HG02610 (cell line): ENCODE measurements around the gene LGALS3.

Experiments used
- ATAC-seq: cut with Tn5 transposase; IDR thresholded peaks from one replicate; pipeline ENCODE4 v1.9.1; 2021; ENCODE audit warnings: mild to moderate bottlenecking, moderate library complexity; ENCODE audit not compliant: unreplicated experiment

Gene LGALS3

GRCh38 chr14:55180434-55180833 lies 51.4 kb downstream of the LGALS3 start:
- ATAC-seq = peak; percentile 98

- no peak for ATAC-seq
These were observed 59.7 kb downstream of the LGALS3 start for GRCh38 chr14:55188686-55189295.

- no peak for ATAC-seq
These were observed 61.8 kb downstream of the LGALS3 start for GRCh38 chr14:55190906-55191202.

- peak; percentile 96 for ATAC-seq
These were observed 62.4 kb downstream of the LGALS3 start, which contains the start of gene DLGAP5 for GRCh38 chr14:55191203-55192053. Gene DLGAP5 (minus strand): TSS chr14:55191585. CDS start chr14:55189179, 2,406 bp downstream.

GRCh38 chr14:55192054-55192621 lies 63.1 kb downstream of the LGALS3 start:
- no peak for ATAC-seq

- ATAC-seq = no peak
These were observed 65.8 kb downstream of the LGALS3 start for GRCh38 chr14:55194656-55195355.
